WTC11 (cell line): ENCODE measurements around the gene AKR1D1.

Experiments
- ATF3 ChIP-seq: sonication (generic); formaldehyde crosslinking; conservative IDR thresholded peaks from 2 replicates; pipeline ENCODE4 v1.8.1; 2022; ENCODE audit warnings: mild to moderate bottlenecking, missing genetic modification reagents
- CBFB ChIP-seq: sonication (generic); formaldehyde crosslinking; IDR thresholded peaks from 2 replicates; pipeline ENCODE4 v1.8.1; 2022; ENCODE audit warnings: mild to moderate bottlenecking, low read depth, missing genetic modification reagents
- CREB1 ChIP-seq: sonication (generic); formaldehyde crosslinking; IDR thresholded peaks from 2 replicates; pipeline ENCODE4 v1.8.0; 2023; ENCODE audit warnings: mild to moderate bottlenecking, missing genetic modification reagents
- JUN ChIP-seq: sonication (generic); formaldehyde crosslinking; IDR thresholded peaks from 2 replicates; pipeline ENCODE4 v1.8.0; 2023; ENCODE audit warnings: mild to moderate bottlenecking, missing genetic modification reagents
- NR2C2 ChIP-seq: sonication (generic); formaldehyde crosslinking; IDR thresholded peaks from 2 replicates; pipeline ENCODE4 v1.8.0; 2022; ENCODE audit warnings: mild to moderate bottlenecking, missing genetic modification reagents
- RELA ChIP-seq: sonication (generic); formaldehyde crosslinking; IDR thresholded peaks from 2 replicates; pipeline ENCODE4 v1.8.1; 2022; ENCODE audit warnings: missing genetic modification reagents, mild to moderate bottlenecking, borderline replicate concordance
- TF ChIP-seq, protein P1 (sequence below): fragments of 200-600 bp; IDR thresholded peaks from 2 replicates; pipeline ENCODE4 v1.8.0; 2022; ENCODE audit warnings: antibody characterized with exemption
- TF ChIP-seq, protein P2 (sequence below): sonication (generic); formaldehyde crosslinking; IDR thresholded peaks from 2 replicates; pipeline ENCODE4 v1.8.1; 2023; ENCODE audit warnings: mild to moderate bottlenecking, moderate library complexity, missing genetic modification reagents
- TF ChIP-seq, protein P3 (sequence below): sonication (generic); formaldehyde crosslinking; IDR thresholded peaks from 2 replicates; pipeline ENCODE4 v1.8.1; 2022; ENCODE audit warnings: mild to moderate bottlenecking, missing genetic modification reagents, moderate library complexity, borderline replicate concordance

DNA sequence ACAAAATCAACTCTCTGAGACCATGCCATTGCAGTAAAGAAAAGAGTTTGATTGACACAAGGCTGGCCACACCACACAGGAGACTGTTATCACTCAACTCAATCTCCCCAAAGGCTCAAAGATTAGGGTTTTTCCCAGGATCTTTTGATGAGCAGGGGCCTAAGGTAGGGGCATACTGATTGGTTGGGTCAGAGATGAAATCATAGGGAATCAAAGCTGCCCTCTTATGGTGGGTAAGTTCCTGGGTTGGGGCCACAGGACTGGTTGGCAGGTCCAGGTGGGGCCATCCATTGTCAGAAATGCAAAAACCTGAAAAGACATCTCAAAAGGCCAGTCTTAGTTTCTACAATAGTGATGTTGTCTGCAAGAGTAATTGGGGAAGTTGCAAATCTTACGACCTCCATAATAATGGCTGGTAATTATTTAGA is 91.6 kb downstream of the AKR1D1 start:
- TF ChIP-seq, protein P1, sequence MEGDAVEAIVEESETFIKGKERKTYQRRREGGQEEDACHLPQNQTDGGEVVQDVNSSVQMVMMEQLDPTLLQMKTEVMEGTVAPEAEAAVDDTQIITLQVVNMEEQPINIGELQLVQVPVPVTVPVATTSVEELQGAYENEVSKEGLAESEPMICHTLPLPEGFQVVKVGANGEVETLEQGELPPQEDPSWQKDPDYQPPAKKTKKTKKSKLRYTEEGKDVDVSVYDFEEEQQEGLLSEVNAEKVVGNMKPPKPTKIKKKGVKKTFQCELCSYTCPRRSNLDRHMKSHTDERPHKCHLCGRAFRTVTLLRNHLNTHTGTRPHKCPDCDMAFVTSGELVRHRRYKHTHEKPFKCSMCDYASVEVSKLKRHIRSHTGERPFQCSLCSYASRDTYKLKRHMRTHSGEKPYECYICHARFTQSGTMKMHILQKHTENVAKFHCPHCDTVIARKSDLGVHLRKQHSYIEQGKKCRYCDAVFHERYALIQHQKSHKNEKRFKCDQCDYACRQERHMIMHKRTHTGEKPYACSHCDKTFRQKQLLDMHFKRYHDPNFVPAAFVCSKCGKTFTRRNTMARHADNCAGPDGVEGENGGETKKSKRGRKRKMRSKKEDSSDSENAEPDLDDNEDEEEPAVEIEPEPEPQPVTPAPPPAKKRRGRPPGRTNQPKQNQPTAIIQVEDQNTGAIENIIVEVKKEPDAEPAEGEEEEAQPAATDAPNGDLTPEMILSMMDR: no peak
- TF ChIP-seq CBFB (CRISPR knock-in tag): no peak
- TF ChIP-seq, protein P2, sequence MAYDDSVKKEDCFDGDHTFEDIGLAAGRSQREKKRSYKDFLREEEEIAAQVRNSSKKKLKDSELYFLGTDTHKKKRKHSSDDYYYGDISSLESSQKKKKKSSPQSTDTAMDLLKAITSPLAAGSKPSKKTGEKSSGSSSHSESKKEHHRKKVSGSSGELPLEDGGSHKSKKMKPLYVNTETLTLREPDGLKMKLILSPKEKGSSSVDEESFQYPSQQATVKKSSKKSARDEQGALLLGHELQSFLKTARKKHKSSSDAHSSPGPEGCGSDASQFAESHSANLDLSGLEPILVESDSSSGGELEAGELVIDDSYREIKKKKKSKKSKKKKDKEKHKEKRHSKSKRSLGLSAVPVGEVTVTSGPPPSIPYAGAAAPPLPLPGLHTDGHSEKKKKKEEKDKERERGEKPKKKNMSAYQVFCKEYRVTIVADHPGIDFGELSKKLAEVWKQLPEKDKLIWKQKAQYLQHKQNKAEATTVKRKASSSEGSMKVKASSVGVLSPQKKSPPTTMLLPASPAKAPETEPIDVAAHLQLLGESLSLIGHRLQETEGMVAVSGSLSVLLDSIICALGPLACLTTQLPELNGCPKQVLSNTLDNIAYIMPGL (CRISPR knock-in tag): no peak
- no peak for TF ChIP-seq NR2C2 (CRISPR knock-in tag)
- no peak for TF ChIP-seq JUN
- no peak for TF ChIP-seq CREB1
- TF ChIP-seq RELA (CRISPR knock-in tag): no peak
- TF ChIP-seq, protein P3, sequence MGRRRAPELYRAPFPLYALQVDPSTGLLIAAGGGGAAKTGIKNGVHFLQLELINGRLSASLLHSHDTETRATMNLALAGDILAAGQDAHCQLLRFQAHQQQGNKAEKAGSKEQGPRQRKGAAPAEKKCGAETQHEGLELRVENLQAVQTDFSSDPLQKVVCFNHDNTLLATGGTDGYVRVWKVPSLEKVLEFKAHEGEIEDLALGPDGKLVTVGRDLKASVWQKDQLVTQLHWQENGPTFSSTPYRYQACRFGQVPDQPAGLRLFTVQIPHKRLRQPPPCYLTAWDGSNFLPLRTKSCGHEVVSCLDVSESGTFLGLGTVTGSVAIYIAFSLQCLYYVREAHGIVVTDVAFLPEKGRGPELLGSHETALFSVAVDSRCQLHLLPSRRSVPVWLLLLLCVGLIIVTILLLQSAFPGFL (CRISPR knock-in tag): no peak
- no peak for TF ChIP-seq ATF3
